Activated naive CD4-positive, alpha-beta T cell treated with anti-CD3 and anti-CD28 coated beads, Interleukin-2, amount 50 U/mL, for 72 hours (primary cell): ENCODE results near the gene TRIM60. TPM values are rescaled to one million over a fixed set of nuclear protein-coding genes. Genes with fewer than 3 reads are reported as not detected.

Experiments used
- total RNA-seq, 2 donors: library from RNA; stranded (reverse); gene quantifications; one replicate each; pipeline ENCODE4 v1.2.3, GENCODE V29; 2022

The TRIM60 gene
- total RNA-seq, 2 donors from 2014 or later = not detected

Other genes starting within 250 kb of the TRIM60 start
- gene APELA, start 154.8 kb upstream of the TRIM60 start, total RNA-seq = not detected
- 1 to 10 TPM; 1.1 TPM for gene TRIM61, start 54.3 kb upstream of the TRIM60 start, total RNA-seq
- gene TRIM75, start 21.9 kb downstream of the TRIM60 start, total RNA-seq = not detected
- 10 to 100 TPM in 1 of 2 donors, 1 to 10 TPM in 1; 8.2 to 11.5 TPM for gene TMEM192, start 80.9 kb downstream of the TRIM60 start, total RNA-seq
- 10 to 100 TPM; 32.1 to 35.1 TPM for gene KLHL2, start 175.6 kb downstream of the TRIM60 start, total RNA-seq